Neural progenitor cell (in vitro differentiated cells): Measurements from ENCODE around the gene BDKRB2. TPM values are rescaled to one million over a fixed set of nuclear protein-coding genes. Genes with fewer than 3 reads are reported as not detected.

Source experiments
- DNase-seq: peaks from one replicate; pipeline ENCODE4 v3.0.0-alpha.2; 2016; ENCODE audit warnings: low spot score
- H2AFZ ChIP-seq: fragments of 200-600 bp; sonication (generic); replicated peaks from 2 replicates; pipeline ENCODE4 v1.6.1; 2016; ENCODE audit warnings: antibody characterized with exemption
- H3F3A ChIP-seq: fragments of 200-600 bp; sonication (generic); 2 replicates; pipeline ENCODE4 v1.6.1; 2016; ENCODE audit warnings: antibody characterized with exemption, low read depth
- H3K27ac ChIP-seq: fragments of 200-600 bp; sonication (generic); 2 replicates; pipeline ENCODE4 v1.5.1; 2016; ENCODE audit warnings: mild to moderate bottlenecking
- H3K27me3 ChIP-seq: fragments of 200-600 bp; sonication (generic); 2 replicates; pipeline ENCODE4 v1.6.1; 2016; ENCODE audit warnings: mild to moderate bottlenecking, moderate library complexity
- H3K36me3 ChIP-seq: fragments of 200-600 bp; sonication (generic); 2 replicates; pipeline ENCODE4 v1.5.1; 2016
- H3K4me1 ChIP-seq: fragments of 200-600 bp; sonication (generic); 2 replicates; pipeline ENCODE4 v1.6.1; 2016; ENCODE audit warnings: mixed run types
- H3K4me2 ChIP-seq: fragments of 200-600 bp; sonication (generic); 2 replicates; pipeline ENCODE4 v1.6.1; 2016
- H3K4me3 ChIP-seq: fragments of 200-600 bp; sonication (generic); 2 replicates; pipeline ENCODE4 v1.5.1; 2016
- H3K79me2 ChIP-seq: fragments of 200-600 bp; sonication (generic); 2 replicates; pipeline ENCODE4 v1.6.1; 2016; ENCODE audit warnings: low read depth
- H3K9ac ChIP-seq: fragments of 200-600 bp; sonication (generic); 2 replicates; pipeline ENCODE4 v1.6.1; 2016
- H3K9me3 ChIP-seq: fragments of 200-600 bp; sonication (generic); 2 replicates; pipeline ENCODE4 v1.5.1; 2016; ENCODE audit warnings: low read depth
- H4K20me1 ChIP-seq: fragments of 200-600 bp; sonication (generic); 2 replicates; pipeline ENCODE4 v1.6.1; 2016; ENCODE audit warnings: low read depth
- H3K27ac Mint-ChIP-seq: 3 replicates; pipeline ENCODE4 v1.8.0; 2021; ENCODE audit warnings: mixed read lengths
- H3K27me3 Mint-ChIP-seq: 2 replicates; pipeline ENCODE4 v1.8.0; 2022; ENCODE audit warnings: low read depth, mild to moderate bottlenecking, inconsistent platforms, moderate library complexity, mixed read lengths; ENCODE audit not compliant: insufficient read depth
- H3K36me3 Mint-ChIP-seq: 3 replicates; pipeline ENCODE4 v1.8.0; 2021; ENCODE audit warnings: mixed read lengths
- H3K4me1 Mint-ChIP-seq: 3 replicates; pipeline ENCODE4 v1.8.0; 2021; ENCODE audit warnings: mixed read lengths
- H3K4me3 Mint-ChIP-seq: 3 replicates; pipeline ENCODE4 v1.8.0; 2021; ENCODE audit warnings: mild to moderate bottlenecking, moderate library complexity, mixed read lengths
- H3K9me3 Mint-ChIP-seq: 3 replicates; pipeline ENCODE4 v1.8.0; 2020; ENCODE audit warnings: mixed read lengths
- CTCF ChIP-seq: fragments of 200-600 bp; sonication (generic); IDR thresholded peaks from 2 replicates; pipeline ENCODE4 v1.5.1; 2017; ENCODE audit warnings: antibody characterized with exemption, mild to moderate bottlenecking
- EZH2 ChIP-seq: fragments of 200-600 bp; sonication (generic); IDR thresholded peaks from 2 replicates; pipeline ENCODE4 v1.6.1; 2017; ENCODE audit warnings: antibody characterized with exemption, mild to moderate bottlenecking, moderate library complexity
- EZH2phosphoT487 ChIP-seq: fragments of 200-600 bp; sonication (generic); IDR thresholded peaks from 2 replicates; pipeline ENCODE4 v1.6.1; 2017; ENCODE audit warnings: antibody characterized with exemption
- total RNA-seq: library from RNA; depleted of rRNA; stranded (reverse); fragments of >200 nt; gene quantifications from 2 replicates; pipeline ENCODE4 v1.2.3, GENCODE V29; 2015; ENCODE audit warnings: low replicate concordance

Gene BDKRB2
- total RNA-seq, 1 donor from 2014 or later = 0.37 TPM

GRCh38 chr14:96215452-96216244, 11.0 kb downstream of the BDKRB2 start:
- Mint-ChIP-seq H3K27me3 (peaks cover 6% of the 10 kb centered on the region), H3K4me1 (no peaks in the 10 kb centered on the region), H3K27ac (no peak overlapping the region), H3K9me3 (peaks cover 11% of the 10 kb centered on the region), H3K4me3 (no peak overlapping the region), H3K36me3 (no peaks in the 10 kb centered on the region)
- DNase-seq = no peak
- Histone ChIP-seq H3K4me2 (no peak overlapping the region), H3K9me3 (no peaks in the 10 kb centered on the region), H3K36me3 (no peaks in the 10 kb centered on the region), H3K9ac (no peak overlapping the region), H3K4me3 (no peak overlapping the region), H3K27me3 (no peaks in the 10 kb centered on the region), H4K20me1 (no peaks in the 10 kb centered on the region), H3K4me1 (no peaks in the 10 kb centered on the region), H2AFZ (no peak overlapping the region), H3F3A (no peaks in the 10 kb centered on the region), H3K79me2 (no peaks in the 10 kb centered on the region), H3K27ac (no peak overlapping the region)
- TF ChIP-seq EZH2phosphoT487 (no peak), CTCF (no peak), EZH2 (no peak)

- H3K36me3 Mint-ChIP-seq = no peaks in the 10 kb centered on the region
- no peak overlapping the region for H3K27ac ChIP-seq
- no peak overlapping the region for H3K27ac Mint-ChIP-seq
Observed at GRCh38 chr14:96216627-96217026, 12.0 kb downstream of the BDKRB2 start.

GRCh38 chr14:96217376-96217913, 12.8 kb downstream of the BDKRB2 start:
- Histone ChIP-seq H3K27me3 (no peaks in the 10 kb centered on the region), H3K79me2 (no peaks in the 10 kb centered on the region), H3K4me3 (no peak overlapping the region), H3K9me3 (no peaks in the 10 kb centered on the region), H2AFZ (no peak overlapping the region), H3K4me2 (no peak overlapping the region), H4K20me1 (no peaks in the 10 kb centered on the region), H3K36me3 (no peaks in the 10 kb centered on the region), H3K9ac (no peak overlapping the region), H3K27ac (no peak overlapping the region), H3K4me1 (no peaks in the 10 kb centered on the region), H3F3A (no peaks in the 10 kb centered on the region)
- no peak overlapping the region for H3K4me3 Mint-ChIP-seq
- no peaks in the 10 kb centered on the region for H3K4me1 Mint-ChIP-seq
- DNase-seq = no peak
- no peak overlapping the region for H3K27ac Mint-ChIP-seq
- H3K27me3 Mint-ChIP-seq = peaks cover 4% of the 10 kb centered on the region
- no peaks in the 10 kb centered on the region for H3K36me3 Mint-ChIP-seq
- H3K9me3 Mint-ChIP-seq = peaks cover 9% of the 10 kb centered on the region
- TF ChIP-seq EZH2phosphoT487 = no peak
- no peak for TF ChIP-seq EZH2
- TF ChIP-seq CTCF = no peak

More at GRCh38 chr14:96216627-96217026, 12.0 kb downstream of the BDKRB2 start:
- no peak overlapping the region for H3K4me3 Mint-ChIP-seq
- Histone ChIP-seq H3K79me2 (no peaks in the 10 kb centered on the region), H3K4me1 (no peaks in the 10 kb centered on the region), H3K9me3 (no peaks in the 10 kb centered on the region), H2AFZ (no peak overlapping the region), H3K4me3 (no peak overlapping the region), H3F3A (no peaks in the 10 kb centered on the region), H3K9ac (no peak overlapping the region), H3K4me2 (no peak overlapping the region), H4K20me1 (no peaks in the 10 kb centered on the region), H3K36me3 (no peaks in the 10 kb centered on the region), H3K27me3 (no peaks in the 10 kb centered on the region)
- peaks cover 6% of the 10 kb centered on the region for H3K27me3 Mint-ChIP-seq
- H3K4me1 Mint-ChIP-seq = no peaks in the 10 kb centered on the region
- TF ChIP-seq EZH2phosphoT487 (no peak), EZH2 (no peak), CTCF (no peak)
- no peak for DNase-seq
- H3K9me3 Mint-ChIP-seq = peaks cover 11% of the 10 kb centered on the region
